Esophagus muscularis mucosa (tissue), 4 donors: ENCODE data around the gene HSDL2.

Source experiments
- EP300 ChIP-seq: sonication (generic); formaldehyde crosslinking; IDR thresholded peaks from one replicate; pipeline ENCODE4 v1.6.1; 2017; ENCODE audit warnings: antibody characterized with exemption
- POLR2A ChIP-seq: fragments of 450-650 bp; IDR thresholded peaks from one replicate; pipeline ENCODE4 v1.6.1; 2017; ENCODE audit warnings: antibody characterized with exemption, moderate library complexity, mild to moderate bottlenecking, low read depth
- POLR2AphosphoS5 ChIP-seq, 2 donors: sonication (generic); formaldehyde crosslinking; IDR thresholded peaks; one replicate each; pipeline ENCODE4 v1.6.1; 2017; ENCODE audit warnings: antibody characterized with exemption in 2 of 2
- TF ChIP-seq, protein P1 (sequence below), 3 experiments: fragments of 200-600 bp in 2 of 3; fragments of 450-650 bp in 1 of 3; sonication (generic) in 2 of 3; IDR thresholded peaks; one replicate each; pipeline ENCODE4 v1.5.1; 2017 to 2019; ENCODE audit warnings: antibody characterized with exemption in 3 of 3, mild to moderate bottlenecking in 2 of 3, moderate library complexity in 1 of 3

DNA sequence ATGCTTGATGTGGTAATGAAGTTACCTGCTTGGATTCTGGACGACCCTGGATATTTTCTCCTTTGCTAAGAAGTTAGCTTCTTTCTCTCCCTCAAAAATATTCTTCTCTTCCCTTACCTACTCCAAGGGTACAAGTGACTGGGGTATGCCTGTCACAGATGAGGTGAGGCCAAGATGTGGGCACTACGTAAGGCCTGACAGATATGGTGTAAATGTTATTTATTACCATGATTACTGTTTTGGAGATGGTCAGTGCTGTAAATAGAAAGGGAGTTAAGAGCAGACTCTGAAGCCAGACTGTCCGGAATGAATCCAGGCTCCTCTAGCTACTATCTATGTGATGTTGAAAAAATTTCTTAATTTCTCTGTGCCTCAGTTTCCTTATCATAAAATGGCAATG is 105.7 kb downstream of the HSDL2 start:
- TF ChIP-seq, protein P1, sequence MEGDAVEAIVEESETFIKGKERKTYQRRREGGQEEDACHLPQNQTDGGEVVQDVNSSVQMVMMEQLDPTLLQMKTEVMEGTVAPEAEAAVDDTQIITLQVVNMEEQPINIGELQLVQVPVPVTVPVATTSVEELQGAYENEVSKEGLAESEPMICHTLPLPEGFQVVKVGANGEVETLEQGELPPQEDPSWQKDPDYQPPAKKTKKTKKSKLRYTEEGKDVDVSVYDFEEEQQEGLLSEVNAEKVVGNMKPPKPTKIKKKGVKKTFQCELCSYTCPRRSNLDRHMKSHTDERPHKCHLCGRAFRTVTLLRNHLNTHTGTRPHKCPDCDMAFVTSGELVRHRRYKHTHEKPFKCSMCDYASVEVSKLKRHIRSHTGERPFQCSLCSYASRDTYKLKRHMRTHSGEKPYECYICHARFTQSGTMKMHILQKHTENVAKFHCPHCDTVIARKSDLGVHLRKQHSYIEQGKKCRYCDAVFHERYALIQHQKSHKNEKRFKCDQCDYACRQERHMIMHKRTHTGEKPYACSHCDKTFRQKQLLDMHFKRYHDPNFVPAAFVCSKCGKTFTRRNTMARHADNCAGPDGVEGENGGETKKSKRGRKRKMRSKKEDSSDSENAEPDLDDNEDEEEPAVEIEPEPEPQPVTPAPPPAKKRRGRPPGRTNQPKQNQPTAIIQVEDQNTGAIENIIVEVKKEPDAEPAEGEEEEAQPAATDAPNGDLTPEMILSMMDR (IDR thresholded peaks at IDR 0.05), result no peak
- TF ChIP-seq POLR2AphosphoS5 (IDR thresholded peaks at IDR 0.05), result no peak
- no peak for TF ChIP-seq EP300
- TF ChIP-seq POLR2A, result no peak
